HCT116 (cell line): ENCODE measurements around the gene MAPK8IP3.

Experiments used
- ATF3 ChIP-seq: IDR thresholded peaks from 2 replicates; pipeline ENCODE4 v1.6.1; 2012
- RAD21 ChIP-seq: IDR thresholded peaks from 2 replicates; pipeline ENCODE4 v1.6.1; 2012; ENCODE audit warnings: low read depth, mild to moderate bottlenecking
- SIN3A ChIP-seq: IDR thresholded peaks from 2 replicates; pipeline ENCODE4 v1.6.1; 2012; ENCODE audit warnings: low read depth

GRCh38 chr16:1760911-1761310 is 54.9 kb downstream of the MAPK8IP3 start:
- TF ChIP-seq RAD21, result no peak
- TF ChIP-seq ATF3, result no peak
- TF ChIP-seq SIN3A, result no peak
